ENCODE data around the gene PRKG1.

GRCh38 chr10:51569467-51569866, 495.2 kb downstream of the PRKG1 start:
- TF ChIP-seq, protein P1, sequence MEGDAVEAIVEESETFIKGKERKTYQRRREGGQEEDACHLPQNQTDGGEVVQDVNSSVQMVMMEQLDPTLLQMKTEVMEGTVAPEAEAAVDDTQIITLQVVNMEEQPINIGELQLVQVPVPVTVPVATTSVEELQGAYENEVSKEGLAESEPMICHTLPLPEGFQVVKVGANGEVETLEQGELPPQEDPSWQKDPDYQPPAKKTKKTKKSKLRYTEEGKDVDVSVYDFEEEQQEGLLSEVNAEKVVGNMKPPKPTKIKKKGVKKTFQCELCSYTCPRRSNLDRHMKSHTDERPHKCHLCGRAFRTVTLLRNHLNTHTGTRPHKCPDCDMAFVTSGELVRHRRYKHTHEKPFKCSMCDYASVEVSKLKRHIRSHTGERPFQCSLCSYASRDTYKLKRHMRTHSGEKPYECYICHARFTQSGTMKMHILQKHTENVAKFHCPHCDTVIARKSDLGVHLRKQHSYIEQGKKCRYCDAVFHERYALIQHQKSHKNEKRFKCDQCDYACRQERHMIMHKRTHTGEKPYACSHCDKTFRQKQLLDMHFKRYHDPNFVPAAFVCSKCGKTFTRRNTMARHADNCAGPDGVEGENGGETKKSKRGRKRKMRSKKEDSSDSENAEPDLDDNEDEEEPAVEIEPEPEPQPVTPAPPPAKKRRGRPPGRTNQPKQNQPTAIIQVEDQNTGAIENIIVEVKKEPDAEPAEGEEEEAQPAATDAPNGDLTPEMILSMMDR (IDR thresholded peaks at IDR 0.05; ENCODE audit: low read depth, low read length): no peak
- TF ChIP-seq EZH2phosphoT487 (IDR thresholded peaks at IDR 0.05; ENCODE audit: low read depth): no peak

All from OCI-LY3 (cell line).